Duodenal mucosa (tissue), 2 donors: ENCODE data around the gene TTLL5.

Experiments used
- H3K27ac ChIP-seq: one replicate; pipeline ENCODE4 v1.7.0; 2013; ENCODE audit warnings: low read depth, low read length
- H3K27me3 ChIP-seq, 2 donors: one replicate each; pipeline ENCODE4 v1.7.0; 2013; ENCODE audit warnings: low read length in 2 of 2, control low read depth in 1 of 2; ENCODE audit not compliant: insufficient read depth in 2 of 2, control insufficient read depth in 1 of 2
- H3K36me3 ChIP-seq, 2 donors: one replicate each; pipeline ENCODE4 v1.7.0; 2013; ENCODE audit warnings: low read length in 2 of 2, control low read depth in 1 of 2; ENCODE audit not compliant: insufficient read depth in 2 of 2, control insufficient read depth in 1 of 2
- H3K4me1 ChIP-seq, 2 donors: one replicate each; pipeline ENCODE4 v1.7.0; 2013; ENCODE audit warnings: low read length in 2 of 2, control low read depth in 1 of 2; ENCODE audit not compliant: insufficient read depth in 2 of 2, control insufficient read depth in 1 of 2
- H3K4me3 ChIP-seq, 2 donors: one replicate each; pipeline ENCODE4 v1.7.0; 2013; ENCODE audit warnings: low read length in 2 of 2, low read depth in 1 of 2
- H3K9ac ChIP-seq, 2 donors: one replicate each; pipeline ENCODE4 v1.7.0; 2013; ENCODE audit warnings: low read length in 2 of 2, low read depth in 1 of 2
- H3K9me3 ChIP-seq, 2 donors: one replicate each; pipeline ENCODE4 v1.7.0; 2013; ENCODE audit warnings: low read length in 2 of 2, control low read depth in 1 of 2; ENCODE audit not compliant: control insufficient read depth in 1 of 2

The TTLL5 gene

GRCh38 chr14:75967866-75968265 is 306.8 kb downstream of the TTLL5 start:
- Histone ChIP-seq H3K4me1 (no peaks in the 10 kb centered on the region), H3K27me3 (no peaks in the 10 kb centered on the region), H3K36me3 (peaks cover 0 to 19% of the 10 kb centered on the region in 2 donors), H3K9ac (no peak overlapping the region), H3K9me3 (no peaks in the 10 kb centered on the region), H3K27ac (no peak overlapping the region), H3K4me3 (no peak overlapping the region)

DNA sequence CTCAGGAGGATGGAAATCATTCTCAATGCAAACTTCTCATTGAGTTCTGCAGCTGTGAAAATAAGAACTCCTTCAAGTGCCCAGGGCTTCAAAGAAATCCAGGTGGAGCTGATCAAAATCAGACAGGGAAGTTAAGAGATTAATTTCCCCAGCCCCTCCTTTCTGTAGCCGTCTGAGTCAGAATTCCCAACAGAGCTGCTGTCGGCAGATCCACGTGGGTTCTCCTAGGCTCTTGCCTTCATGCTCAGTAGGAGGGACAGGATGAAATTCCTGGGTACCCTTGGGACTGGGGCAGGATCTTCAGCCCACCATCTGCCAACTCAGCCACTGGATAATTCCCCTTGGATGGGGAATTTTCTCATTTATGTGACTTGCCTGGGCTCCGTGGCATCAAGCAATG is 307.4 kb downstream of the TTLL5 start:
- H3K27me3 ChIP-seq = no peaks in the 10 kb centered on the region
- H3K4me3 ChIP-seq = no peak overlapping the region
- peaks cover 0 to 19% of the 10 kb centered on the region in 2 donors for H3K36me3 ChIP-seq
- no peak overlapping the region for H3K9ac ChIP-seq
- no peaks in the 10 kb centered on the region for H3K9me3 ChIP-seq
- no peak overlapping the region for H3K27ac ChIP-seq
- no peaks in the 10 kb centered on the region for H3K4me1 ChIP-seq

- H3K4me3 ChIP-seq = no peak overlapping the region
- H3K36me3 ChIP-seq = peaks cover 0 to 19% of the 10 kb centered on the region in 2 donors
- no peaks in the 10 kb centered on the region for H3K27me3 ChIP-seq
- no peaks in the 10 kb centered on the region for H3K9me3 ChIP-seq
- H3K9ac ChIP-seq = no peak overlapping the region
- no peak overlapping the region for H3K27ac ChIP-seq
- no peaks in the 10 kb centered on the region for H3K4me1 ChIP-seq
These were observed 308.1 kb downstream of the TTLL5 start for GRCh38 chr14:75969126-75969525.

- no peaks in the 10 kb centered on the region for H3K27me3 ChIP-seq
- no peak overlapping the region for H3K27ac ChIP-seq
- no peaks in the 10 kb centered on the region for H3K4me1 ChIP-seq
- H3K9me3 ChIP-seq = no peaks in the 10 kb centered on the region
- peaks cover 0 to 17% of the 10 kb centered on the region in 2 donors for H3K36me3 ChIP-seq
- no peak overlapping the region for H3K4me3 ChIP-seq
- no peak overlapping the region for H3K9ac ChIP-seq
These were observed 308.8 kb downstream of the TTLL5 start for GRCh38 chr14:75969891-75970290.

DNA sequence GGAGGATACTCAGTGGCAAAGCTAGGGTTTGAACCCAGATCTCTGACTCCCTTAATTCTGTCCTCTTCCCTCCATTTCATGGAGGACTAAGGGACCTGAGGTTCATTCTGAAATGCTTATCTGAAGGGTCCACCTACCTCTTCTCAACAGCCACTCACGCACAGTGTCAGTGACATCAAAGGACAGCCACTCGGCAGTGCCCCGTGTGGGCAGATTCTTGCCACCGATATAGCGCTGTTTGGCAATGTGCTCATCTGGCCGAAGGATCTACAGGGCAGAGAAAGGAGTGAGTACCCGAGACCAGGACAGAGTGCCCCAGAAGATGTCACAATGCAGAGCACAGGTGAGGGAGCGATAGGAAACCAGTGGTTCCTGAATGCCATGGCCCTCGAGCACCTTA is 309.9 kb downstream of the TTLL5 start:
- Histone ChIP-seq H3K27ac (no peak overlapping the region), H3K4me3 (no peak overlapping the region), H3K4me1 (no peaks in the 10 kb centered on the region), H3K9ac (no peak overlapping the region), H3K36me3 (peaks cover 0 to 6% of the 10 kb centered on the region in 2 donors), H3K27me3 (no peaks in the 10 kb centered on the region), H3K9me3 (no peaks in the 10 kb centered on the region)

DNA sequence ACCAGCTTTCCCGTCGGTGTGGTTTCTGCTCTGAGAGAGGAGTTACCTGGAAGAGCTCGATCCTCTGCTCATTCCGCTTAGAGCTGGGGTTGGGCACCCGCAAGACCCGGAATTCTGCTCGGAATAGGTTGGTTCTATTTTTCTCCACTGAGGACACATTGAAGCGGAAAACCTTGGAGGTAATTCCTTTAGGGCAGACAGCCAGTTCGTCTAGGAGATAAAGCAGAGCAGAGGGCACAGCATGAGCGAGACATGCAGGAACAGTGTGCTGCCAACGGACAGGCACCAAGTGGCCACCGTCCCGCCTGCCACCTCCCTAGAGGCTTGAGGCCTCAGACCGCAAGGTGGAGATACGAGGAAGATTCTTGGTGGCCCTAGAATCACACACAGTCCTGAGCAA is 310.5 kb downstream of the TTLL5 start:
- Histone ChIP-seq H3K4me3 (no peak overlapping the region), H3K9me3 (no peaks in the 10 kb centered on the region), H3K36me3 (peaks cover 0 to 5% of the 10 kb centered on the region in 2 donors), H3K9ac (no peak overlapping the region), H3K27me3 (no peaks in the 10 kb centered on the region), H3K4me1 (no peaks in the 10 kb centered on the region), H3K27ac (no peak overlapping the region)

GRCh38 chr14:75972801-75973421 is 311.9 kb downstream of the TTLL5 start:
- peaks cover 5 to 14% of the 10 kb centered on the region in 2 donors for H3K4me1 ChIP-seq
- no peaks in the 10 kb centered on the region for H3K27me3 ChIP-seq
- no peaks in the 10 kb centered on the region for H3K36me3 ChIP-seq
- no peak overlapping the region for H3K9ac ChIP-seq
- no peaks in the 10 kb centered on the region for H3K9me3 ChIP-seq
- H3K27ac ChIP-seq = no peak overlapping the region
- H3K4me3 ChIP-seq = no peak overlapping the region

- no peak overlapping the region for H3K4me3 ChIP-seq
- no peak overlapping the region for H3K9ac ChIP-seq
- no peaks in the 10 kb centered on the region for H3K9me3 ChIP-seq
- no peaks in the 10 kb centered on the region for H3K36me3 ChIP-seq
- H3K4me1 ChIP-seq = peaks cover 27 to 29% of the 10 kb centered on the region in 2 donors
- H3K27ac ChIP-seq = no peak overlapping the region
- H3K27me3 ChIP-seq = no peaks in the 10 kb centered on the region
These were observed 316.0 kb downstream of the TTLL5 start for GRCh38 chr14:75976826-75977581.

- Histone ChIP-seq H3K9me3 (no peaks in the 10 kb centered on the region), H3K9ac (no peak overlapping the region), H3K27me3 (no peaks in the 10 kb centered on the region), H3K27ac (no peak overlapping the region), H3K4me1 (peaks cover 27 to 29% of the 10 kb centered on the region in 2 donors), H3K36me3 (no peaks in the 10 kb centered on the region), H3K4me3 (no peak overlapping the region)
These were observed 316.5 kb downstream of the TTLL5 start for GRCh38 chr14:75977582-75977943.

DNA sequence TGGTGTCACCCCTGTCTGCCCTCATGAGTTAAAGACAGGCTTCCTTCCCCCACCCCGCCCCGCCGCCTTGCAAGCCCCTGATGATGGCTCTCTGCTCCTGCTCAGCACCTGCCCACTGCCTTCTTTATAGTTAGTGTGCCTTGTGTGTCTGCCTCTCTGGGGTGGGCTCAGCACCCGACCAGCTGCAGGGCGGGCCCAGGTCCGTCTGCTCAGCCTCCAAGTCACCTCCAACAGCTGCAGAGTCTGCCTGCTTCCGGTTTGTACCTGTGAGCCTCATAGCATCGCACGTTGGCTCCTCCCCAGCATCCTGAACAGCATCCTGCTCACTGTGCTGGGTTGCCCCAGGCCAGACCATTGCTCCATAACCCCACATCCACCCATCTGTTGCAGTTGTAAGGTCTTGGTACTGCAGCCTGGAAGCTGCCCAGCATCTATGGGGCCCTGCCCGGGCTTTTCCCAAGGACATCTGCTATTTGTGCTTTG is 317.2 kb downstream of the TTLL5 start:
- H3K27me3 ChIP-seq = no peaks in the 10 kb centered on the region
- H3K36me3 ChIP-seq = no peaks in the 10 kb centered on the region
- no peak overlapping the region for H3K9ac ChIP-seq
- no peak overlapping the region for H3K4me3 ChIP-seq
- H3K27ac ChIP-seq = no peak overlapping the region
- peaks cover 29 to 32% of the 10 kb centered on the region in 2 donors for H3K4me1 ChIP-seq
- no peaks in the 10 kb centered on the region for H3K9me3 ChIP-seq
